ENCODE data around the gene SYVN1.

DNA sequence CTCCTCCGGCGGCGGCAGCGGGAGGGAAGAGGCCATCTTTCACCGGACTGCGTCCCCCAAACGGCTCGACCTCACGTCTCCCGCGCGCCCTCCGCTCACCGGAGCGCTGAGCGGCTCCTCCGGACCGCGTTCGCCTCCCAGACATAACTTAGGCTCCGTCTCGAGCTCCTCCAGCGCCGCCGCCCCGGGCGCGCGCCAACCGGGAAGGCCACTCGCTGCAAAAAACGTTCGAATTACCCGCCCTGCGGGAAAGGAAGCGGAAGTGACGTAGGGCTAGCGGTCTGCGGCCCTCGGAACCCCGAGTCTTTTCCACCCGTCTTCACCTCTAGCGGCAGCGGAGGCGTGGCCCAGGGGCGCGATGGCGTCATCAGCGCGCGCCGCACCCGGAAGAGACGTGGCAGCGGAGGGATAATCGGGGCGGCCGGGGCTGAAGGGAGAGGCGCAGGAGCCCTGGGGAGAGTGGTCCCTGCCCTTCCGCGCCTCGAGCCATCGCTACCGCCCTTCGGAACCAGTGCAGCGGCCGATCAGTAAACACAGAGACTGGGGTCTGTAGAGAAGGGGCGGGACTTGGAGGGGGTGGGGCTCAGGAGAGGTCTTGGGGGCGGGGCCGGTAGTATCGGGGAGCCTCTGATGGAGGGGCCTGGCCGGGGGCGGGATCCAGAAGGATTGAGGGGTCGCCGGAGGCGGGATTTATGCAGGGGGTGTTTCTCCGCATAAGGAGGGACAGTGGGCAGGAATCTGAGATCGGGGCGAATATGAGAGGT lies 50.3 kb downstream of the SYVN1 start, which contains the start of the genes CDCA5 and ZFPL1:
- TF ChIP-seq, protein P1, sequence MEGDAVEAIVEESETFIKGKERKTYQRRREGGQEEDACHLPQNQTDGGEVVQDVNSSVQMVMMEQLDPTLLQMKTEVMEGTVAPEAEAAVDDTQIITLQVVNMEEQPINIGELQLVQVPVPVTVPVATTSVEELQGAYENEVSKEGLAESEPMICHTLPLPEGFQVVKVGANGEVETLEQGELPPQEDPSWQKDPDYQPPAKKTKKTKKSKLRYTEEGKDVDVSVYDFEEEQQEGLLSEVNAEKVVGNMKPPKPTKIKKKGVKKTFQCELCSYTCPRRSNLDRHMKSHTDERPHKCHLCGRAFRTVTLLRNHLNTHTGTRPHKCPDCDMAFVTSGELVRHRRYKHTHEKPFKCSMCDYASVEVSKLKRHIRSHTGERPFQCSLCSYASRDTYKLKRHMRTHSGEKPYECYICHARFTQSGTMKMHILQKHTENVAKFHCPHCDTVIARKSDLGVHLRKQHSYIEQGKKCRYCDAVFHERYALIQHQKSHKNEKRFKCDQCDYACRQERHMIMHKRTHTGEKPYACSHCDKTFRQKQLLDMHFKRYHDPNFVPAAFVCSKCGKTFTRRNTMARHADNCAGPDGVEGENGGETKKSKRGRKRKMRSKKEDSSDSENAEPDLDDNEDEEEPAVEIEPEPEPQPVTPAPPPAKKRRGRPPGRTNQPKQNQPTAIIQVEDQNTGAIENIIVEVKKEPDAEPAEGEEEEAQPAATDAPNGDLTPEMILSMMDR (conservative IDR thresholded peaks at IDR 0.05) = no peak
- no peak for TF ChIP-seq EZH2 (IDR thresholded peaks at IDR 0.05; ENCODE audit: low read depth)
